Thyroid gland (tissue), 4 donors: ENCODE results near the gene CDC42BPA.
"Not testable (repeated sequence)": the region's sequence is repeated elsewhere in the genome, so short reads cannot be mapped to it uniquely, and the experiment has no call there.

Experiments
- POLR2A ChIP-seq, 2 donors: fragments of 450-650 bp; IDR thresholded peaks; one replicate each; pipeline ENCODE4 v1.6.1; 2017; ENCODE audit warnings: antibody characterized with exemption in 2 of 2, mild to moderate bottlenecking in 2 of 2, moderate library complexity in 1 of 2
- TF ChIP-seq, protein P1 (sequence below), 6 experiments: fragments of 200-600 bp in 3 of 6; fragments of 450-650 bp in 3 of 6; sonication (generic) in 3 of 6; IDR thresholded peaks; one replicate each; pipeline ENCODE4 v1.5.1; 2016 to 2019; ENCODE audit warnings: antibody characterized with exemption in 6 of 6, mild to moderate bottlenecking in 2 of 6, inconsistent platforms in 1 of 6, moderate library complexity in 1 of 6

GRCh38 chr1:227132695-227133094 lies 185.6 kb downstream of the CDC42BPA start:
- TF ChIP-seq, protein P1, sequence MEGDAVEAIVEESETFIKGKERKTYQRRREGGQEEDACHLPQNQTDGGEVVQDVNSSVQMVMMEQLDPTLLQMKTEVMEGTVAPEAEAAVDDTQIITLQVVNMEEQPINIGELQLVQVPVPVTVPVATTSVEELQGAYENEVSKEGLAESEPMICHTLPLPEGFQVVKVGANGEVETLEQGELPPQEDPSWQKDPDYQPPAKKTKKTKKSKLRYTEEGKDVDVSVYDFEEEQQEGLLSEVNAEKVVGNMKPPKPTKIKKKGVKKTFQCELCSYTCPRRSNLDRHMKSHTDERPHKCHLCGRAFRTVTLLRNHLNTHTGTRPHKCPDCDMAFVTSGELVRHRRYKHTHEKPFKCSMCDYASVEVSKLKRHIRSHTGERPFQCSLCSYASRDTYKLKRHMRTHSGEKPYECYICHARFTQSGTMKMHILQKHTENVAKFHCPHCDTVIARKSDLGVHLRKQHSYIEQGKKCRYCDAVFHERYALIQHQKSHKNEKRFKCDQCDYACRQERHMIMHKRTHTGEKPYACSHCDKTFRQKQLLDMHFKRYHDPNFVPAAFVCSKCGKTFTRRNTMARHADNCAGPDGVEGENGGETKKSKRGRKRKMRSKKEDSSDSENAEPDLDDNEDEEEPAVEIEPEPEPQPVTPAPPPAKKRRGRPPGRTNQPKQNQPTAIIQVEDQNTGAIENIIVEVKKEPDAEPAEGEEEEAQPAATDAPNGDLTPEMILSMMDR (IDR thresholded peaks at IDR 0.05): not testable (repeated sequence)
- TF ChIP-seq POLR2A (IDR thresholded peaks at IDR 0.05): not testable (repeated sequence)
